HEK293 (cell line): ENCODE measurements around the gene VPREB3.

ENCODE experiments used
- EGR2 ChIP-seq: fragments of 450-650 bp; formaldehyde crosslinking; IDR thresholded peaks from 2 replicates; pipeline ENCODE4 v1.5.1; 2016; ENCODE audit warnings: low read depth, missing biosample characterization, missing genetic modification characterization
- KLF16 ChIP-seq: fragments of 450-650 bp; formaldehyde crosslinking; IDR thresholded peaks from 2 replicates; pipeline ENCODE4 v1.5.1; 2017; ENCODE audit warnings: missing biosample characterization, missing genetic modification characterization
- KLF9 ChIP-seq: fragments of 450-650 bp; formaldehyde crosslinking; IDR thresholded peaks from 2 replicates; pipeline ENCODE4 v1.5.1; 2016; ENCODE audit warnings: missing biosample characterization, missing genetic modification characterization, low read depth
- MEIS1 ChIP-seq: sonication (generic); formaldehyde crosslinking; IDR thresholded peaks from 2 replicates; pipeline ENCODE4 v1.8.1; 2022; ENCODE audit warnings: missing genetic modification reagents, mild to moderate bottlenecking, borderline replicate concordance
- OVOL3 ChIP-seq: fragments of 450-650 bp; formaldehyde crosslinking; IDR thresholded peaks from 2 replicates; pipeline ENCODE4 v1.5.1; 2016; ENCODE audit warnings: missing biosample characterization, missing genetic modification characterization
- ZBTB20 ChIP-seq: fragments of 450-650 bp; formaldehyde crosslinking; IDR thresholded peaks from 2 replicates; pipeline ENCODE4 v1.5.1; 2016; ENCODE audit warnings: missing biosample characterization, missing genetic modification characterization
- ZEB2 ChIP-seq: fragments of 450-650 bp; formaldehyde crosslinking; IDR thresholded peaks from 2 replicates; pipeline ENCODE4 v1.5.1; 2016; ENCODE audit warnings: missing biosample characterization, missing genetic modification characterization
- ZNF311 ChIP-seq: fragments of 450-650 bp; formaldehyde crosslinking; IDR thresholded peaks from 2 replicates; pipeline ENCODE4 v1.5.1; 2017; ENCODE audit warnings: missing biosample characterization, missing genetic modification characterization, borderline replicate concordance
- ZNF600 ChIP-seq: fragments of 450-650 bp; formaldehyde crosslinking; IDR thresholded peaks from 2 replicates; pipeline ENCODE4 v1.5.1; 2016; ENCODE audit warnings: missing biosample characterization, missing genetic modification characterization
- ZNF624 ChIP-seq: fragments of 450-650 bp; formaldehyde crosslinking; IDR thresholded peaks from 2 replicates; pipeline ENCODE4 v1.5.1; 2017; ENCODE audit warnings: missing biosample characterization, missing genetic modification characterization
- ZNF792 ChIP-seq: fragments of 450-650 bp; formaldehyde crosslinking; IDR thresholded peaks from 2 replicates; pipeline ENCODE4 v1.5.1; 2016; ENCODE audit warnings: missing biosample characterization, missing genetic modification characterization
- TF ChIP-seq, protein P1 (sequence below): fragments of 450-650 bp; formaldehyde crosslinking; IDR thresholded peaks from 2 replicates; pipeline ENCODE4 v1.5.1; 2016; ENCODE audit warnings: missing biosample characterization, missing genetic modification characterization
- TF ChIP-seq, protein P2 (sequence below): fragments of 450-650 bp; IDR thresholded peaks from 2 replicates; pipeline ENCODE4 v1.5.1; 2018; ENCODE audit warnings: missing biosample characterization, missing genetic modification characterization
- TF ChIP-seq, protein P3 (sequence below): fragments of 450-650 bp; formaldehyde crosslinking; IDR thresholded peaks from 2 replicates; pipeline ENCODE4 v1.5.1; 2016; ENCODE audit warnings: missing biosample characterization, missing genetic modification characterization
- TF ChIP-seq, protein P4 (sequence below): fragments of 450-650 bp; formaldehyde crosslinking; IDR thresholded peaks from 2 replicates; pipeline ENCODE4 v1.5.1; 2016; ENCODE audit warnings: missing biosample characterization, missing genetic modification characterization
- TF ChIP-seq, protein P5 (sequence below): fragments of 450-650 bp; formaldehyde crosslinking; IDR thresholded peaks from 2 replicates; pipeline ENCODE4 v1.5.1; 2016; ENCODE audit warnings: missing biosample characterization, missing genetic modification characterization
- TF ChIP-seq, protein P6 (sequence below): fragments of 450-650 bp; formaldehyde crosslinking; IDR thresholded peaks from 2 replicates; pipeline ENCODE4 v1.5.1; 2016; ENCODE audit warnings: missing biosample characterization, missing genetic modification characterization, borderline replicate concordance

The VPREB3 gene

DNA sequence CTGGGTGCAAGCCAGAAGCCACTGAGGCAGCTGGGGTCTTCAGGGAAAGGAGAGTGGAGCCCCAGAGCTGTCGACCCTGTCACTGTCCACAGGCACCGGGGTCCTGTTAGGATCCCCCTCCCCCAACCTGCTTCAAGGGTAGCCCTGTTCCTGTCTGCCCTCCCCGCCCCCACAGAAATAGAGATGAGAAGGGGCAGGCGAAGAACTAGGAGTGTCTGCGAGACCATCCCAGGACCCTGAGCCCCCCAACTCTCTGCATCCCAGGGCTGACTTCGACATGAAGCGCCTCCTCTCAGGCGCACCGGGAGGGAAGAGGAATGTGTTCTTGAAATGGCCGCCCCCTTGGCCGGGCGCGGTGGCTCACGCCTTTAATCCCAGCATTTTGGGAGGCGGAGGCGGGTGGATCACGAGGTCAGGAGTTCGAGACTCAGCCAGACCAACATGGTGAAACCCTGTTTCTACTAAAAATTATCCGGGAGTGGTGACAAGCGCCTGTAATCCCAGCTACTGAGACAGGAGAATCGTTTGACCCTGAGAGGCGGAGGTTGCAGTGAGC lies 2.7 kb downstream of the VPREB3 start (continued):
- TF ChIP-seq, protein P1, sequence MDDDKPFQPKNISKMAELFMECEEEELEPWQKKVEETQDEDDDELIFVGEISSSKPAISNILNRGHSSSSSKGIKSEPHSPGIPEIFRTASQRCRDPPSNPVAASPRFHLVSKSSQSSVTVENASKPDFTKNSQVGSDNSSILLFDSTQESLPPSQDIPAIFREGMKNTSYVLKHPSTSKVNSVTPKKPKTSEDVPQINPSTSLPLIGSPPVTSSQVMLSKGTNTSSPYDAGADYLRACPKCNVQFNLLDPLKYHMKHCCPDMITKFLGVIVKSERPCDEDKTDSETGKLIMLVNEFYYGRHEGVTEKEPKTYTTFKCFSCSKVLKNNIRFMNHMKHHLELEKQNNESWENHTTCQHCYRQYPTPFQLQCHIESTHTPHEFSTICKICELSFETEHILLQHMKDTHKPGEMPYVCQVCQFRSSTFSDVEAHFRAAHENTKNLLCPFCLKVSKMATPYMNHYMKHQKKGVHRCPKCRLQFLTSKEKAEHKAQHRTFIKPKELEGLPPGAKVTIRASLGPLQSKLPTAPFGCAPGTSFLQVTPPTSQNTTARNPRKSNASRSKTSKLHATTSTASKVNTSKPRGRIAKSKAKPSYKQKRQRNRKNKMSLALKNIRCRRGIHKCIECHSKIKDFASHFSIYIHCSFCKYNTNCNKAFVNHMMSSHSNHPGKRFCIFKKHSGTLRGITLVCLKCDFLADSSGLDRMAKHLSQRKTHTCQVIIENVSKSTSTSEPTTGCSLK: no peak
- TF ChIP-seq KLF16 (tag by site-specific recombination) (no peak), ZNF311 (tag by site-specific recombination) (no peak), OVOL3 (no peak), ZEB2 (no peak), ZNF624 (no peak), ZNF600 (tag by site-specific recombination) (no peak), MEIS1 (CRISPR knock-in tag) (0 out of 2 replicates have a peak, but pooled peaks have one; percentile 4), ZBTB20 (tag by site-specific recombination) (peak; percentile 39; the same call in 1 of the 2 replicates), EGR2 (tag by site-specific recombination) (no peak), ZNF792 (no peak), KLF9 (tag by site-specific recombination) (peak; percentile 15; the same call in 1 of the 2 replicates)
- TF ChIP-seq, protein P2, sequence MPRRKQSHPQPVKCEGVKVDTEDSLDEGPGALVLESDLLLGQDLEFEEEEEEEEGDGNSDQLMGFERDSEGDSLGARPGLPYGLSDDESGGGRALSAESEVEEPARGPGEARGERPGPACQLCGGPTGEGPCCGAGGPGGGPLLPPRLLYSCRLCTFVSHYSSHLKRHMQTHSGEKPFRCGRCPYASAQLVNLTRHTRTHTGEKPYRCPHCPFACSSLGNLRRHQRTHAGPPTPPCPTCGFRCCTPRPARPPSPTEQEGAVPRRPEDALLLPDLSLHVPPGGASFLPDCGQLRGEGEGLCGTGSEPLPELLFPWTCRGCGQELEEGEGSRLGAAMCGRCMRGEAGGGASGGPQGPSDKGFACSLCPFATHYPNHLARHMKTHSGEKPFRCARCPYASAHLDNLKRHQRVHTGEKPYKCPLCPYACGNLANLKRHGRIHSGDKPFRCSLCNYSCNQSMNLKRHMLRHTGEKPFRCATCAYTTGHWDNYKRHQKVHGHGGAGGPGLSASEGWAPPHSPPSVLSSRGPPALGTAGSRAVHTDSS (tag by site-specific recombination): no peak
- TF ChIP-seq, protein P3, sequence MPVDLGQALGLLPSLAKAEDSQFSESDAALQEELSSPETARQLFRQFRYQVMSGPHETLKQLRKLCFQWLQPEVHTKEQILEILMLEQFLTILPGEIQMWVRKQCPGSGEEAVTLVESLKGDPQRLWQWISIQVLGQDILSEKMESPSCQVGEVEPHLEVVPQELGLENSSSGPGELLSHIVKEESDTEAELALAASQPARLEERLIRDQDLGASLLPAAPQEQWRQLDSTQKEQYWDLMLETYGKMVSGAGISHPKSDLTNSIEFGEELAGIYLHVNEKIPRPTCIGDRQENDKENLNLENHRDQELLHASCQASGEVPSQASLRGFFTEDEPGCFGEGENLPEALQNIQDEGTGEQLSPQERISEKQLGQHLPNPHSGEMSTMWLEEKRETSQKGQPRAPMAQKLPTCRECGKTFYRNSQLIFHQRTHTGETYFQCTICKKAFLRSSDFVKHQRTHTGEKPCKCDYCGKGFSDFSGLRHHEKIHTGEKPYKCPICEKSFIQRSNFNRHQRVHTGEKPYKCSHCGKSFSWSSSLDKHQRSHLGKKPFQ (tag by site-specific recombination): 0 out of 2 replicates have a peak, but pooled peaks have one; percentile 7
- TF ChIP-seq, protein P4, sequence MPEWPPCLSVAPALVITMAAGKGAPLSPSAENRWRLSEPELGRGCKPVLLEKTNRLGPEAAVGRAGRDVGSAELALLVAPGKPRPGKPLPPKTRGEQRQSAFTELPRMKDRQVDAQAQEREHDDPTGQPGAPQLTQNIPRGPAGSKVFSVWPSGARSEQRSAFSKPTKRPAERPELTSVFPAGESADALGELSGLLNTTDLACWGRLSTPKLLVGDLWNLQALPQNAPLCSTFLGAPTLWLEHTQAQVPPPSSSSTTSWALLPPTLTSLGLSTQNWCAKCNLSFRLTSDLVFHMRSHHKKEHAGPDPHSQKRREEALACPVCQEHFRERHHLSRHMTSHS: no peak
- TF ChIP-seq, protein P5, sequence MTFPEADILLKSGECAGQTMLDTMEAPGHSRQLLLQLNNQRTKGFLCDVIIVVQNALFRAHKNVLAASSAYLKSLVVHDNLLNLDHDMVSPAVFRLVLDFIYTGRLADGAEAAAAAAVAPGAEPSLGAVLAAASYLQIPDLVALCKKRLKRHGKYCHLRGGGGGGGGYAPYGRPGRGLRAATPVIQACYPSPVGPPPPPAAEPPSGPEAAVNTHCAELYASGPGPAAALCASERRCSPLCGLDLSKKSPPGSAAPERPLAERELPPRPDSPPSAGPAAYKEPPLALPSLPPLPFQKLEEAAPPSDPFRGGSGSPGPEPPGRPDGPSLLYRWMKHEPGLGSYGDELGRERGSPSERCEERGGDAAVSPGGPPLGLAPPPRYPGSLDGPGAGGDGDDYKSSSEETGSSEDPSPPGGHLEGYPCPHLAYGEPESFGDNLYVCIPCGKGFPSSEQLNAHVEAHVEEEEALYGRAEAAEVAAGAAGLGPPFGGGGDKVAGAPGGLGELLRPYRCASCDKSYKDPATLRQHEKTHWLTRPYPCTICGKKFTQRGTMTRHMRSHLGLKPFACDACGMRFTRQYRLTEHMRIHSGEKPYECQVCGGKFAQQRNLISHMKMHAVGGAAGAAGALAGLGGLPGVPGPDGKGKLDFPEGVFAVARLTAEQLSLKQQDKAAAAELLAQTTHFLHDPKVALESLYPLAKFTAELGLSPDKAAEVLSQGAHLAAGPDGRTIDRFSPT (tag by site-specific recombination): 0 out of 2 replicates have a peak, but pooled peaks have one; percentile 26
- TF ChIP-seq, protein P6, sequence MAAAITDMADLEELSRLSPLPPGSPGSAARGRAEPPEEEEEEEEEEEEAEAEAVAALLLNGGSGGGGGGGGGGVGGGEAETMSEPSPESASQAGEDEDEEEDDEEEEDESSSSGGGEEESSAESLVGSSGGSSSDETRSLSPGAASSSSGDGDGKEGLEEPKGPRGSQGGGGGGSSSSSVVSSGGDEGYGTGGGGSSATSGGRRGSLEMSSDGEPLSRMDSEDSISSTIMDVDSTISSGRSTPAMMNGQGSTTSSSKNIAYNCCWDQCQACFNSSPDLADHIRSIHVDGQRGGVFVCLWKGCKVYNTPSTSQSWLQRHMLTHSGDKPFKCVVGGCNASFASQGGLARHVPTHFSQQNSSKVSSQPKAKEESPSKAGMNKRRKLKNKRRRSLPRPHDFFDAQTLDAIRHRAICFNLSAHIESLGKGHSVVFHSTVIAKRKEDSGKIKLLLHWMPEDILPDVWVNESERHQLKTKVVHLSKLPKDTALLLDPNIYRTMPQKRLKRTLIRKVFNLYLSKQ (tag by site-specific recombination): no peak
